HCT116 (cell line): Measurements from ENCODE around the gene H19. TPM values are rescaled to one million over a fixed set of nuclear protein-coding genes. Genes with fewer than 3 reads are reported as not detected.

Source experiments
- ATAC-seq: fragments of 200-7000 bp; cut with Tn5 transposase; 2 replicates; pipeline ENCODE4 v1.9.1; 2020; ENCODE audit warnings: mild to moderate bottlenecking, moderate library complexity
- BruUV-seq: library from RNA; stranded (reverse); fragments of 400-500 nt; replicated peaks from 2 replicates; lab custom pipeline; 2021; lab: Mats Ljungman, UMichigan
- CTCF ChIA-PET: fragments of 300-600 bp; sonication (Branson Sonifier 250); formaldehyde crosslinking; loops from one replicate; lab custom pipeline; 2021; ENCODE audit warnings: antibody characterized with exemption; lab: Charles Lee
- POLR2A ChIA-PET: fragments of 300-600, 350-600 bp; sonication (Branson Sonifier 250); formaldehyde crosslinking; loops from one replicate; lab custom pipeline; 2021; ENCODE audit warnings: antibody characterized with exemption; lab: Charles Lee
- RAD21 ChIA-PET, 2 experiments: fragments of 300-600 bp; sonication (Branson Sonifier 250); formaldehyde crosslinking; loops; one replicate each; lab custom pipeline; 2023; ENCODE audit warnings: low total read pairs in 2 of 2; ENCODE audit not compliant: uncharacterized antibody in 2 of 2, unreplicated experiment in 2 of 2, low non-redundant PET in 1 of 2; lab: Charles Lee
- DNase-seq: peaks from one replicate; pipeline ENCODE4 v3.0.0-alpha.2; 2010; ENCODE audit warnings: low read depth, low spot score
- H2AFZ ChIP-seq: fragments of 200-600 bp; shearing (Covaris generic), sonication (generic); 2 replicates; pipeline ENCODE4 v1.6.1; 2017; ENCODE audit warnings: low read depth, mixed run types, mixed read lengths, antibody characterized with exemption, low read length; ENCODE audit not compliant: poor library complexity, severe bottlenecking
- H3K27ac ChIP-seq: 2 replicates; pipeline ENCODE4 v1.5.1; 2012; ENCODE audit warnings: low read depth, low read length
- H3K27me3 ChIP-seq: fragments of 200-600 bp; sonication (generic); 2 replicates; pipeline ENCODE4 v1.6.1; 2016; ENCODE audit warnings: mixed run types, low read length, mixed read lengths; ENCODE audit not compliant: insufficient read depth
- H3K36me3 ChIP-seq, 2 experiments: fragments of 200-500 bp in 1 of 2; fragments of 200-600 bp in 1 of 2; sonication (Bioruptor generic) in 1 of 2; sonication (generic) in 1 of 2; 2 replicates each; pipeline versions ENCODE4 v1.5.1 to v1.6.1; 2014 to 2016; ENCODE audit warnings: low read length in 2 of 2, inconsistent platforms in 1 of 2, mixed read lengths in 1 of 2, mixed run types in 1 of 2; ENCODE audit not compliant: insufficient read depth in 2 of 2, control insufficient read depth in 1 of 2
- H3K4me1 ChIP-seq, 2 experiments: fragments of 200-600 bp in 1 of 2; sonication (generic) in 1 of 2; 2 replicates each; pipeline versions ENCODE4 v1.5.1 to v1.6.1; 2012 to 2017; ENCODE audit warnings: low read length in 2 of 2, inconsistent platforms in 1 of 2, mild to moderate bottlenecking in 1 of 2, mixed read lengths in 1 of 2, mixed run types in 1 of 2, moderate library complexity in 1 of 2; ENCODE audit not compliant: insufficient read depth in 2 of 2, control insufficient read depth in 1 of 2
- H3K4me2 ChIP-seq: fragments of 200-600 bp; sonication (generic); 2 replicates; pipeline ENCODE4 v1.6.1; 2017; ENCODE audit warnings: mixed run types, low read length, mixed read lengths
- H3K4me3 ChIP-seq, 2 experiments: fragments of 200-600 bp in 1 of 2; sonication (generic) in 1 of 2; replicated peaks in 1 of 2; 2 replicates each; pipeline ENCODE4 v1.5.1; 2011 to 2016; ENCODE audit warnings: low read length in 2 of 2, control low read depth in 1 of 2, low read depth in 1 of 2, mild to moderate bottlenecking in 1 of 2, mixed read lengths in 1 of 2, mixed run types in 1 of 2
- H3K79me2 ChIP-seq: fragments of 200-600 bp; sonication (generic); 2 replicates; pipeline ENCODE4 v1.6.1; 2017; ENCODE audit warnings: mild to moderate bottlenecking, mixed run types, low read length, moderate library complexity, mixed read lengths; ENCODE audit not compliant: insufficient read depth
- H3K9ac ChIP-seq: fragments of 200-600 bp; sonication (generic); 2 replicates; pipeline ENCODE4 v1.6.1; 2016; ENCODE audit warnings: low read length, mixed read lengths
- H3K9me2 ChIP-seq: fragments of 200-600 bp; sonication (generic), shearing (Covaris generic); 2 replicates; pipeline ENCODE4 v1.6.1; 2017; ENCODE audit warnings: mixed run types, mild to moderate bottlenecking, moderate library complexity; ENCODE audit not compliant: insufficient read depth
- H3K9me3 ChIP-seq, 2 experiments: fragments of 200-500 bp in 1 of 2; fragments of 200-600 bp in 1 of 2; sonication (Bioruptor generic) in 1 of 2; sonication (generic) in 1 of 2; 2 replicates each; pipeline ENCODE4 v1.6.1; 2014 to 2017; ENCODE audit warnings: low read length in 2 of 2, mixed read lengths in 2 of 2, inconsistent platforms in 1 of 2, low read depth in 1 of 2, mild to moderate bottlenecking in 1 of 2, mixed run types in 1 of 2, moderate library complexity in 1 of 2; ENCODE audit not compliant: control insufficient read depth in 1 of 2, insufficient read depth in 1 of 2
- H4K20me1 ChIP-seq: fragments of 200-600 bp; sonication (generic), shearing (Covaris generic); 2 replicates; pipeline ENCODE4 v1.6.1; 2017; ENCODE audit warnings: mixed run types, mild to moderate bottlenecking, moderate library complexity; ENCODE audit not compliant: insufficient read depth
- ATF3 ChIP-seq: IDR thresholded peaks from 2 replicates; pipeline ENCODE4 v1.6.1; 2012
- CBX3 ChIP-seq: IDR thresholded peaks from 2 replicates; pipeline ENCODE4 v1.6.1; 2012; ENCODE audit warnings: low read depth
- CTCF ChIP-seq, 3 experiments: fragments of 200-600 bp in 1 of 3; sonication (generic) in 1 of 3; IDR thresholded peaks in 2 of 3; conservative IDR thresholded peaks in 1 of 3; 2 replicates each; pipeline ENCODE4 v1.5.1; 2012 to 2017; ENCODE audit warnings: low read depth in 2 of 3, low read length in 2 of 3, antibody characterized with exemption in 1 of 3, borderline replicate concordance in 1 of 3, control low read depth in 1 of 3, mild to moderate bottlenecking in 1 of 3, mixed read lengths in 1 of 3, mixed run types in 1 of 3, moderate library complexity in 1 of 3; ENCODE audit not compliant: insufficient read depth in 1 of 3
- ELF1 ChIP-seq: IDR thresholded peaks from 2 replicates; pipeline ENCODE4 v1.6.1; 2012; ENCODE audit warnings: low read depth, borderline replicate concordance
- EZH2 ChIP-seq: fragments of 200-600 bp; sonication (generic); IDR thresholded peaks from 2 replicates; pipeline ENCODE4 v1.6.1; 2017; ENCODE audit warnings: antibody characterized with exemption, mixed run types
- EZH2phosphoT487 ChIP-seq: fragments of 200-600 bp; IDR thresholded peaks from 2 replicates; pipeline ENCODE4 v1.6.1; 2018; ENCODE audit warnings: antibody characterized with exemption, borderline replicate concordance
- FOSL1 ChIP-seq: IDR thresholded peaks from 2 replicates; pipeline ENCODE4 v1.6.1; 2012; ENCODE audit warnings: low read depth
- JUND ChIP-seq: IDR thresholded peaks from 2 replicates; pipeline ENCODE4 v1.6.1; 2012
- MAX ChIP-seq: IDR thresholded peaks from 2 replicates; pipeline ENCODE4 v1.6.1; 2012
- POLR2A ChIP-seq: IDR thresholded peaks from 2 replicates; pipeline ENCODE4 v1.7.0; 2011; ENCODE audit warnings: borderline replicate concordance; ENCODE audit not compliant: insufficient read depth, insufficient read length; ENCODE audit errors: extremely low read depth
- POLR2AphosphoS5 ChIP-seq: IDR thresholded peaks from 2 replicates; pipeline ENCODE4 v1.6.1; 2011; ENCODE audit warnings: mild to moderate bottlenecking, low read depth, low read length, moderate library complexity
- REST ChIP-seq: IDR thresholded peaks from 2 replicates; pipeline ENCODE4 v1.6.1; 2012; ENCODE audit warnings: low read depth
- SIN3A ChIP-seq: IDR thresholded peaks from 2 replicates; pipeline ENCODE4 v1.6.1; 2012; ENCODE audit warnings: low read depth
- SP1 ChIP-seq: IDR thresholded peaks from 2 replicates; pipeline ENCODE4 v1.6.1; 2012; ENCODE audit warnings: low read depth
- SRF ChIP-seq: IDR thresholded peaks from 2 replicates; pipeline ENCODE4 v1.6.1; 2012; ENCODE audit warnings: low read depth
- TCF7L2 ChIP-seq: IDR thresholded peaks from 2 replicates; pipeline ENCODE4 v1.7.0; 2011; ENCODE audit warnings: borderline replicate concordance, inconsistent platforms; ENCODE audit not compliant: insufficient read depth, insufficient read length; ENCODE audit errors: extremely low read depth
- YY1 ChIP-seq: IDR thresholded peaks from 2 replicates; pipeline ENCODE4 v1.6.1; 2011; ENCODE audit warnings: low read length, low read depth, moderate library complexity, mild to moderate bottlenecking; ENCODE audit not compliant: insufficient replicate concordance; ENCODE audit errors: extremely low read depth
- ZBTB33 ChIP-seq: IDR thresholded peaks from 2 replicates; pipeline ENCODE4 v1.6.1; 2011; ENCODE audit warnings: mild to moderate bottlenecking, low read length, moderate library complexity; ENCODE audit not compliant: insufficient replicate concordance; ENCODE audit errors: extremely low read depth
- ZFX ChIP-seq: fragments of 450-650 bp; IDR thresholded peaks from 2 replicates; pipeline ENCODE4 v1.6.1; 2017
- ZNF274 ChIP-seq: fragments of 200-500 bp; sonication (Bioruptor generic); IDR thresholded peaks from 2 replicates; pipeline ENCODE4 v1.6.1; 2014; ENCODE audit warnings: mild to moderate bottlenecking, low read depth, low read length, inconsistent platforms
- intact Hi-C: fragments of 100-400 bp; cut with micrococcal nuclease; formaldehyde crosslinking; loops from 2 replicates; pipeline ENCODE4 v1.10.0; 2022
- total RNA-seq: library from RNA; stranded (reverse); gene quantifications from one replicate; pipeline ENCODE4 v1.2.1, GENCODE V29; 2021; ENCODE audit not compliant: unreplicated experiment

H19 gene
- total RNA-seq, 1 experiment from 2014 or later = 10.5 TPM

- Histone ChIP-seq H3K4me1 (no peaks in the 10 kb centered on the region), H3K4me3 (no peak overlapping the region), H3K27ac (no peak overlapping the region), H3K4me2 (no peak overlapping the region), H3K9me2 (no peaks in the 10 kb centered on the region), H3K27me3 (no peaks in the 10 kb centered on the region), H4K20me1 (no peaks in the 10 kb centered on the region), H3K36me3 (no peaks in the 10 kb centered on the region), H3K9me3 (no peaks in the 10 kb centered on the region), H2AFZ (no peak overlapping the region), H3K9ac (no peak overlapping the region), H3K79me2 (no peaks in the 10 kb centered on the region)
- DNase-seq = no peak
- intact Hi-C loops = no loop called here
- ChIA-PET CTCF (no interaction called here), RAD21 (no interaction called here), POLR2A (no interaction called here)
- BruUV-seq = no TSS peak
- no peak for ATAC-seq
- TF ChIP-seq POLR2A = no peak
- TF ChIP-seq ATF3 = no peak
- no peak for TF ChIP-seq REST
- no peak for TF ChIP-seq MAX
- no peak for TF ChIP-seq SRF
- no peak for TF ChIP-seq CTCF (IDR thresholded peaks at IDR 0.05 in 2 of 3, conservative IDR thresholded peaks at IDR 0.05 in 1 of 3; ENCODE audit: borderline replicate concordance in 1 of 3, insufficient read depth in 1 of 3, low read depth in 2 of 3, low read length in 2 of 3)
- TF ChIP-seq TCF7L2 = no peak
- no peak for TF ChIP-seq ZFX
- no peak for TF ChIP-seq SIN3A
- no peak for TF ChIP-seq JUND
- no peak for TF ChIP-seq EZH2phosphoT487
- no peak for TF ChIP-seq FOSL1
- TF ChIP-seq ZNF274 = no peak
- no peak for TF ChIP-seq CBX3
- no peak for TF ChIP-seq ELF1
- no peak for TF ChIP-seq POLR2AphosphoS5
- TF ChIP-seq SP1 = no peak
- TF ChIP-seq ZBTB33 = no peak
- TF ChIP-seq YY1 = no peak
- no peak for TF ChIP-seq EZH2
These were observed 3.5 kb downstream of the H19 start for GRCh38 chr11:1994121-1994520.
